Psoas muscle (tissue), 8 donors: Measurements from ENCODE around the gene COQ6. TPM values are rescaled to one million over a fixed set of nuclear protein-coding genes. Genes with fewer than 3 reads are reported as not detected.
"Not testable (repeated sequence)": the region's sequence is repeated elsewhere in the genome, so short reads cannot be mapped to it uniquely, and the experiment has no call there.

Source experiments
- ATAC-seq, 4 donors: fragments of 200-7000 bp; cut with Tn5 transposase; one replicate each; pipeline ENCODE4 v1.9.1; 2020; ENCODE audit warnings: moderate library complexity in 3 of 4, mild to moderate bottlenecking in 2 of 4
- DNase-seq, 2 donors: peaks; one replicate each; pipeline ENCODE4 v3.0.0-alpha.2; 2020
- H3K27ac ChIP-seq: fragments of 200-600 bp; one replicate; pipeline ENCODE4 v1.8.0; 2022
- H3K27me3 ChIP-seq, 3 donors: fragments of 200-600 bp in 1 of 3; one replicate each; pipeline versions ENCODE4 v1.6.1 to v1.8.0; 2013 to 2022; ENCODE audit warnings: low read length in 2 of 3, mild to moderate bottlenecking in 2 of 3, moderate library complexity in 1 of 3; ENCODE audit not compliant: insufficient read depth in 3 of 3
- H3K36me3 ChIP-seq, 2 donors: fragments of 200-600 bp in 1 of 2; one replicate each; pipeline versions ENCODE4 v1.6.1 to v1.8.0; 2013 to 2022; ENCODE audit warnings: low read depth in 1 of 2, mild to moderate bottlenecking in 1 of 2, moderate library complexity in 1 of 2; ENCODE audit not compliant: insufficient read depth in 1 of 2
- H3K4me1 ChIP-seq: fragments of 200-600 bp; one replicate; pipeline ENCODE4 v1.8.0; 2022
- H3K4me3 ChIP-seq: fragments of 200-600 bp; one replicate; pipeline ENCODE4 v1.8.0; 2022; ENCODE audit warnings: mild to moderate bottlenecking
- H3K9me3 ChIP-seq: fragments of 200-600 bp; one replicate; pipeline ENCODE4 v1.8.0; 2022
- whole genome bisulfite sequencing, 3 donors: extraction: QIAGEN DNeasy Blood & Tissue Kit; methylation state at CpG; one replicate each; pipeline versions ENCODE4 v1.1.6 to v1.1.7; 2013; 5-methylcytosine and 5-hydroxymethylcytosine counted together
- intact Hi-C, 2 donors: fragments of 100-400 bp; cut with DNase I; formaldehyde crosslinking; loops; one replicate each; pipeline versions ENCODE4 v1.11.0 to v1.14.2; 2022
- polyA plus RNA-seq, 3 donors: library from polyadenylated mRNA; stranded (reverse); fragments of 200-250 nt; gene quantifications; one replicate each; pipeline ENCODE4 v1.2.3, GENCODE V29; 2013
- total RNA-seq, 4 donors: library from RNA; stranded (reverse); fragmentation: NEBNext Ultra II Directional in 2 of 4; extraction: Animal tissue kit (Norgen Biotek cat#: 25700) in 2 of 4; gene quantifications; one replicate each; pipeline versions ENCODE4 v1.2.1 to v1.2.4, GENCODE V29; 2021 to 2023
- TF ChIP-seq, protein P1 (sequence below): fragments of 200-600 bp; IDR thresholded peaks from one replicate; pipeline ENCODE4 v1.8.0; 2022; ENCODE audit warnings: antibody characterized with exemption
- donor health status: healthy with polysubstance abuse.
- donor health status: DM: no; HTN: no; CAD: no; lungs with moderate emphysema.
- donor health status: Bipolar disorder and iron deficiency.
- donor health status: healthy.
- donor health status: DM: yes; HTN: yes; CAD: no.
- donor health status: DM: no; HTN: no; CAD: no.
- donor health status: DM: no; HTN: no; CAD: no.
- donor health status: DM: yes; HTN: yes; CAD: no.

COQ6 gene
- total and polyA plus RNA-seq, 7 donors = 25.7 to 44.9 (median 33.7) TPM

DNA sequence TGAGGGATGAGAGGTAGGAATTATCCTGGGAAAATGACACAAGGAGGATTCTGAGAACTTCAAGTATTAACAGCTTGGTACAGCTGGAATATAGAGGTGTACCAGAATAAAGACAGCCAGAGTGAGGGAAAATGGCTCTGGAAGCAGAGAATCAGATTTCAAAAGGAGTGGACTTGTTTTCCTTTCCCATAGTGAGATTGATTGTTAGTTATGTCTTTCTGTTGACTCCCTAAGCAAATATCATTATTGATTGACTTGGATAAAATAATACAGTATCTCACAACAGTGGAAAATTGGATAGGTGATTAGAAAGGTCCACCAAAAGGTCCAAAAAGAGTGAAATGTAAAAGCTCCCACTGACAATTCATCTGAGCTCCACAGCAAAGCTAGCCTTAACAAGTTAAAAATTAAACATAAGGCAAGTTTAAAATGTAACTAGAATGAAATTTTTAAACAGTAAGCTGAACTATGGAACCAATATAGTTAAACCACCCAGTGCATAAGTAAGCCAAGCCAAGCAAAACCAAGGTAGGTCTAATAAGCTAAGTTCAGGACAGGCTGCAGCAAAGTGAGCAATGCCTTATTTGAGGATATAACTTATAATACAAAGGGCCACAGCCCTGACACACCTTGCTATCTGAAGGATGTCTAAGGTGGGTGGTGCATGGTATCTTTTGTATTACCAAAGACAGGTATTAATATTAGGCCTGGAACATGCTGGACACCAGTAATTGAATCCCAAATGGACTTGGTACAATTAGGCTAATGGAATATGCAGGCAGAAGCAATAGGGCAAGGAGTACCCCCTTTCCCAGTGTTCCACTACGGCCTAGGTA lies 47.2 kb downstream of the COQ6 start:
- Histone ChIP-seq H3K27me3 (no peaks in the 10 kb centered on the region), H3K36me3 (peaks cover 0 to 41% of the 10 kb centered on the region in 2 donors), H3K4me1 (no peaks in the 10 kb centered on the region), H3K27ac (no peak overlapping the region), H3K9me3 (no peaks in the 10 kb centered on the region), H3K4me3 (no peak overlapping the region)
- TF ChIP-seq, protein P1, sequence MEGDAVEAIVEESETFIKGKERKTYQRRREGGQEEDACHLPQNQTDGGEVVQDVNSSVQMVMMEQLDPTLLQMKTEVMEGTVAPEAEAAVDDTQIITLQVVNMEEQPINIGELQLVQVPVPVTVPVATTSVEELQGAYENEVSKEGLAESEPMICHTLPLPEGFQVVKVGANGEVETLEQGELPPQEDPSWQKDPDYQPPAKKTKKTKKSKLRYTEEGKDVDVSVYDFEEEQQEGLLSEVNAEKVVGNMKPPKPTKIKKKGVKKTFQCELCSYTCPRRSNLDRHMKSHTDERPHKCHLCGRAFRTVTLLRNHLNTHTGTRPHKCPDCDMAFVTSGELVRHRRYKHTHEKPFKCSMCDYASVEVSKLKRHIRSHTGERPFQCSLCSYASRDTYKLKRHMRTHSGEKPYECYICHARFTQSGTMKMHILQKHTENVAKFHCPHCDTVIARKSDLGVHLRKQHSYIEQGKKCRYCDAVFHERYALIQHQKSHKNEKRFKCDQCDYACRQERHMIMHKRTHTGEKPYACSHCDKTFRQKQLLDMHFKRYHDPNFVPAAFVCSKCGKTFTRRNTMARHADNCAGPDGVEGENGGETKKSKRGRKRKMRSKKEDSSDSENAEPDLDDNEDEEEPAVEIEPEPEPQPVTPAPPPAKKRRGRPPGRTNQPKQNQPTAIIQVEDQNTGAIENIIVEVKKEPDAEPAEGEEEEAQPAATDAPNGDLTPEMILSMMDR = no peak
- no peak for ATAC-seq
- no peak for DNase-seq
- 78 to 92% (median 83%) methylated on average over 1 of the region's 1 CpG for WGBS, 3 donors
- intact Hi-C loops = no loop called here

- TF ChIP-seq, protein P1 = no peak
- Histone ChIP-seq H3K4me3 (no peak overlapping the region), H3K9me3 (no peaks in the 10 kb centered on the region), H3K4me1 (no peaks in the 10 kb centered on the region), H3K27ac (no peak overlapping the region), H3K36me3 (peaks cover 0 to 42% of the 10 kb centered on the region in 2 donors), H3K27me3 (no peaks in the 10 kb centered on the region)
- intact Hi-C loops = no loop called here
- DNase-seq (no peak), ATAC-seq (no peak)
- 78 to 91% (median 87%) methylated on average over 7 of the region's 7 CpGs for WGBS, 3 donors
Measured at GRCh38 chr14:73997944-73998447, 47.9 kb downstream of the COQ6 start.

DNA sequence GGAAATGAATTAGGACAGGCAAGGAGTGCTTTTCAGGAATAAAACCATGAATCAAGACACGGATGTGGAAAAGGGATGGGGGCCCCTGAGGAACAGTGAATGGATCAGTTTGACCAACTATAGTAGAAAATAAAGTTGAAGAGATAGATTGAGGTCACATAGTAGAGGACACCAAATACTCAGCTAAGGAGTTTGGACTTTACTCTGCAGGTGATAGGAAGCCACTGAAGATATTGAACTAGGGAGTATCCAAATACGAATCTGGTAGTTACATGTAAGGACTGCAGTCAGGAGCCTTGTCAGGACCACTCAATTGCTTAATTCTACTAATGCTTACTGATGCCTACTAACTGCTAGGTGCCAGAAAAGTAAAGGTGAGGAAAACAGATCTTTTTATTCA lies 48.6 kb downstream of the COQ6 start:
- TF ChIP-seq, protein P1 = no peak
- 90 to 92% (median 91%) methylated on average over 2 of the region's 2 CpGs for WGBS, 3 donors
- no peaks in the 10 kb centered on the region for H3K4me1 ChIP-seq
- H3K4me3 ChIP-seq = no peak overlapping the region
- H3K9me3 ChIP-seq = no peaks in the 10 kb centered on the region
- ATAC-seq (no peak), DNase-seq (no peak)
- H3K27ac ChIP-seq = no peak overlapping the region
- no peaks in the 10 kb centered on the region for H3K27me3 ChIP-seq
- peaks cover 0 to 49% of the 10 kb centered on the region in 2 donors for H3K36me3 ChIP-seq
- intact Hi-C loops = no loop called here

GRCh38 chr14:74005664-74006063 lies 55.6 kb downstream of the COQ6 start:
- not testable (repeated sequence) for H3K4me3 ChIP-seq
- peaks cover 0 to 74% of the 10 kb centered on the region in 2 donors for H3K36me3 ChIP-seq

GRCh38 chr14:74008843-74009499 lies 58.9 kb downstream of the COQ6 start:
- Histone ChIP-seq H3K27ac (no peak overlapping the region), H3K36me3 (peaks cover 2 to 90% of the 10 kb centered on the region in 2 donors), H3K4me1 (no peaks in the 10 kb centered on the region), H3K4me3 (no peak overlapping the region), H3K27me3 (no peaks in the 10 kb centered on the region), H3K9me3 (no peaks in the 10 kb centered on the region)
- DNase-seq (no peak), ATAC-seq (no peak)
- TF ChIP-seq, protein P1 = no peak
- intact Hi-C loops = no loop called here
- WGBS, 3 donors = 79 to 86% (median 85%) methylated on average over 2 of the region's 2 CpGs

More at GRCh38 chr14:74005664-74006063, 55.6 kb downstream of the COQ6 start:
- H3K9me3 ChIP-seq, H3K27ac ChIP-seq, intact Hi-C loops, H3K4me1 ChIP-seq, H3K27me3 ChIP-seq, ATAC-seq, DNase-seq: not testable (repeated sequence)
- WGBS, 3 donors = 92 to 99% (median 97%) methylated on average over 3 of the region's 3 CpGs
